Activated CD8-positive, alpha-beta T cell treated with anti-CD3 and anti-CD28 coated beads for 36 hours (primary cell): ENCODE data around the gene DTX1. TPM values are rescaled to one million over a fixed set of nuclear protein-coding genes. Genes with fewer than 3 reads are reported as not detected.

Experiments
- ATAC-seq: fragments of 200-7000 bp; cut with Tn5 transposase; one replicate; pipeline ENCODE4 v1.10.0; 2021; ENCODE audit warnings: mild to moderate bottlenecking, moderate library complexity
- CTCF ChIA-PET: fragments of 350-600 bp; sonication (Branson Sonifier 250); formaldehyde crosslinking; loops from one replicate; lab custom pipeline; 2021; ENCODE audit warnings: antibody characterized with exemption; lab: Charles Lee
- POLR2A ChIA-PET: fragments of 350-600 bp; sonication (Branson Sonifier 250); formaldehyde crosslinking; loops from one replicate; lab custom pipeline; 2021; ENCODE audit warnings: antibody characterized with exemption; lab: Charles Lee
- DNase-seq: peaks from one replicate; pipeline ENCODE4 v3.0.0-alpha.2; 2020
- H3K27ac Mint-ChIP-seq: one replicate; pipeline ENCODE4 v1.8.0; 2021; ENCODE audit warnings: mild to moderate bottlenecking, mixed read lengths
- H3K27me3 Mint-ChIP-seq: one replicate; pipeline ENCODE4 v1.8.0; 2021; ENCODE audit warnings: mixed read lengths
- H3K36me3 Mint-ChIP-seq: one replicate; pipeline ENCODE4 v1.8.0; 2021; ENCODE audit warnings: low read depth, mixed read lengths
- H3K4me1 Mint-ChIP-seq: one replicate; pipeline ENCODE4 v1.8.0; 2021; ENCODE audit warnings: low read depth, mixed read lengths
- H3K4me3 Mint-ChIP-seq: one replicate; pipeline ENCODE4 v1.8.0; 2021; ENCODE audit warnings: mild to moderate bottlenecking, moderate library complexity, mixed read lengths
- H3K9me3 Mint-ChIP-seq: one replicate; pipeline ENCODE4 v1.8.0; 2021; ENCODE audit warnings: mixed read lengths
- CTCF ChIP-seq: fragments of 200-600 bp; IDR thresholded peaks from one replicate; pipeline ENCODE4 v1.8.0; 2022; ENCODE audit warnings: antibody characterized with exemption, mild to moderate bottlenecking
- intact Hi-C: fragments of 100-400 bp; cut with micrococcal nuclease; formaldehyde crosslinking; loops from one replicate; pipeline ENCODE4 v1.10.0; 2022
- total RNA-seq, 2 experiments: library from RNA; stranded (reverse); gene quantifications; one replicate each; pipeline ENCODE4 v1.2.3, GENCODE V29; 2021

Gene DTX1
- total RNA-seq, 2 experiments from 2014 or later, result 2.9 to 3.4 TPM

GRCh38 chr12:113143959-113144358 is 87.4 kb downstream of the DTX1 start:
- H3K9me3 Mint-ChIP-seq, result peaks cover 5% of the 10 kb centered on the region
- no peaks in the 10 kb centered on the region for H3K36me3 Mint-ChIP-seq
- H3K27ac Mint-ChIP-seq, result no peak overlapping the region
- H3K4me3 Mint-ChIP-seq, result no peak overlapping the region
- H3K4me1 Mint-ChIP-seq, result peaks cover 8% of the 10 kb centered on the region
- ChIA-PET CTCF (interaction anchor here (1.5 kb wide), 1 partner anchor 9 kb away, joined by 5 read pairs; no protein-coding TSS in a partner anchor), POLR2A (no interaction called here)
- no peak for DNase-seq
- TF ChIP-seq CTCF, result no peak
- intact Hi-C loops, result no loop called here
- ATAC-seq, result no peak
- no peaks in the 10 kb centered on the region for H3K27me3 Mint-ChIP-seq

DNA sequence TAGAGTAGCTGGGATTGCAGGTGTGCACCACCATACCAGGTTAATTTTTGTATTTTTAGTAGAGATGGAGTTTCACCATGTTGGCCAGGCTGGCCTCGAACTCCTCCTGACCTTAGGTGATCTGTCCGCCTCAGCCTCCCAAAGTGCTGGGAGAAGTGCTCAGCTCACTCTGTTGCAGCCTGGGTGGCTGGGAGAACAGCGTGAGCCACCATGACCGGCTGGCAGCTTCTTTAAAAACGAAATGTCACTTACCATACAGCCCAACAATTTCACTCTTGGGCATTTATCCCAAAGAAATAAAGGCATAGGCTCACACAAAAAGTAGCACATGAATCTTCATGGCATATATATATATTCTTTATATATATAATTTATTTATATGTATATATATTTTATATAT is 88.3 kb downstream of the DTX1 start:
- Mint-ChIP-seq H3K36me3 (no peaks in the 10 kb centered on the region), H3K27me3 (no peaks in the 10 kb centered on the region), H3K4me3 (no peak overlapping the region), H3K4me1 (peaks cover 8% of the 10 kb centered on the region), H3K27ac (no peak overlapping the region), H3K9me3 (peaks cover 5% of the 10 kb centered on the region)
- CTCF ChIA-PET, result interaction anchor here (1.2 to 1.5 kb wide), 3 partner anchors 9 to 96 kb away, joined by 5 read pairs; no protein-coding TSS in a partner anchor
- TF ChIP-seq CTCF, result no peak
- intact Hi-C loops, result no loop called here
- POLR2A ChIA-PET, result no interaction called here
- DNase-seq (no peak), ATAC-seq (no peak)

DNA sequence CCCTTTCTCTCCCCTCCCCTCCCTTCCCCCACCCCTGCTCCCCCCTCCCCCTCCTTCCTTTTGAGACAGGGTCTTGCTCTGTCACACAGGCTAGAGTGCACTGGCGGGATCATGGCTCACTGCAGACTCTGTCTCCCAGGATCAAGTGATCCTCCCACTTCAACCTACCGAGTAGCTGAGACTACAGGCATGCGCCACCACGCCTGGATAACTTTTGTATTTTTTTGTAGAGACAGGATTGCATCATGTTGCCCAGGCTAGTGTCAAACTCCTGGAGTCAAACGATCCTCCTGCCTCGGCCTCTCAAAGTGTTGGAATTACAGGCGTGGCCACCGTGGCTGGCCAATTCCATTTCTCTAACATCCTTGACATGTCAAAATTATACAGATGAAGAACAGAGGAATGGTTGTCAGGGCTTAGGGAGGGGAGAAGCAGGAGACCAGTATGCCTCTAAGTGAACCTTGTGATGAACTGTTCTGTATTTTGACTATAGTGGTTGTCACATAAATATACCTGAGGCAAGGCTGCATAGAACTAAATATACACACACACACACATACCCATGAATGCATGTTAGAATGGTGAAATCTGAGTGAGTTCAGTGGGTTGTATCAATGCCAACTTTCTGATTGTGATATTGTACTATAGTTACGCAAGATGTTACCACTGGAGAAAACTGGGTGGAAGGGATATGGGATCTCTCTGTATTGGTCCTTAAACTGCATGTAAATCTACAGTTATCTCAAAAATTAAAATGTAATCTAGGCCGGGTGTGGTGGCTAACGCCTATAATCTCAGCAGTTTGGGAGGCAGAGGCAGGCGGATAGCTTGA is 89.4 kb downstream of the DTX1 start:
- Mint-ChIP-seq H3K4me1 (peaks cover 8% of the 10 kb centered on the region), H3K36me3 (no peaks in the 10 kb centered on the region), H3K4me3 (no peak overlapping the region), H3K27ac (no peak overlapping the region), H3K27me3 (peaks cover 2% of the 10 kb centered on the region), H3K9me3 (peaks cover 5% of the 10 kb centered on the region)
- POLR2A ChIA-PET, result interaction anchor here (0.7 kb wide), 1 partner anchor 11 kb away, joined by 3 read pairs; no protein-coding TSS in a partner anchor
- intact Hi-C loops, result no loop called here
- ATAC-seq, result no peak
- CTCF ChIA-PET, result interaction anchor here (1.2 to 1.5 kb wide), 4 partner anchors 7 to 97 kb away, joined by 5 to 10 read pairs (median 5); no protein-coding TSS in a partner anchor
- no peak for DNase-seq
- TF ChIP-seq CTCF, result no peak

- no peak for ATAC-seq
- CTCF ChIA-PET, result interaction anchor here (1.5 kb wide), 1 partner anchor 98 kb away, joined by 10 read pairs; no protein-coding TSS in a partner anchor
- H3K36me3 Mint-ChIP-seq, result no peaks in the 10 kb centered on the region
- intact Hi-C loops, result no loop called here
- peaks cover 5% of the 10 kb centered on the region for H3K27me3 Mint-ChIP-seq
- H3K9me3 Mint-ChIP-seq, result peaks cover 5% of the 10 kb centered on the region
- POLR2A ChIA-PET, result no interaction called here
- no peak for DNase-seq
- no peak overlapping the region for H3K27ac Mint-ChIP-seq
- H3K4me1 Mint-ChIP-seq, result peaks cover 5% of the 10 kb centered on the region
- no peak for TF ChIP-seq CTCF
- no peak overlapping the region for H3K4me3 Mint-ChIP-seq
Measured at GRCh38 chr12:113146999-113147398, 90.5 kb downstream of the DTX1 start.

Other genes with a start within 250 kb of the DTX1 start
- gene OAS1, start 149.8 kb upstream of the DTX1 start, total RNA-seq, result 10 to 100 TPM; 22.7 to 26.8 TPM
- gene OAS3, start 118.3 kb upstream of the DTX1 start, total RNA-seq, result 10 to 100 TPM; 21.4 to 22.2 TPM
- 100 to 1,000 TPM in 1 of 2 experiments, 10 to 100 TPM in 1; 95.7 to 104 TPM for gene OAS2, start 78.2 kb upstream of the DTX1 start, total RNA-seq
- 10 to 100 TPM in 1 of 2 experiments, 1 to 10 TPM in 1; 9.8 to 12.4 TPM for gene RASAL1, start 79.0 kb downstream of the DTX1 start, total RNA-seq
- gene CFAP73, start 93.0 kb downstream of the DTX1 start, total RNA-seq, result 1 to 10 TPM; 1.7 to 1.9 TPM
- gene DDX54, start 128.7 kb downstream of the DTX1 start, total RNA-seq, result 100 to 1,000 TPM; 112 to 133 TPM
- gene RITA1, start 129.0 kb downstream of the DTX1 start, total RNA-seq, result 10 to 100 TPM; 18.5 to 19.1 TPM
- gene TPCN1, start 164.7 kb downstream of the DTX1 start, total RNA-seq, result 10 to 100 TPM; 29.9 to 33.5 TPM